ENCODE measurements around the gene SEMA3B. TPM values are rescaled to one million over a fixed set of nuclear protein-coding genes. Genes with fewer than 3 reads are reported as not detected.

Gene SEMA3B
- total and polyA plus RNA-seq, 2 donors (not counting 3 experiments of a cell fraction or from before 2014, with no cell fraction given): 1.2 to 1.5 TPM

GRCh38 chr3:50258029-50258680 is 10.8 kb upstream of the SEMA3B start:
- intact Hi-C loops (cut with micrococcal nuclease) (no loop called here), dilution Hi-C loops (cut with MboI; ENCODE audit: extremely low pct_ligation_motif_present, low sequenced_read_pairs) (no loop called here)
- H3K27ac ChIP-seq (ENCODE audit: insufficient read depth, low read depth, low read length): peak overlapping the region; percentile 39
- ChIA-PET POLR2A (interaction anchor here (0.6 to 1.2 kb wide), 2 partner anchors 11 to 63 kb away, joined by 3 read pairs; no protein-coding TSS in a partner anchor), CTCF (interaction anchor here (2.5 to 8.6 kb wide), 5 partner anchors 10 to 65 kb away, joined by 12 to 98 read pairs (median 28); partner anchors contain the start of gene GNAT1)
- H3K36me3 ChIP-seq (ENCODE audit: control insufficient read depth in 2 of 2, extremely low read depth in 1 of 2, insufficient read depth in 2 of 2, low read length in 2 of 2): peaks cover 14 to 43% of the 10 kb centered on the region in 2 experiments
- BruUV-seq (replicated peaks): no TSS peak
- peaks cover 47% of the 10 kb centered on the region for H3K4me1 ChIP-seq (ENCODE audit: control insufficient read depth, extremely low read depth, insufficient read depth, low read length)
- H3K9me3 ChIP-seq (replicated peaks; ENCODE audit: control insufficient read depth, insufficient read depth, low read length): no peaks in the 10 kb centered on the region
- no peaks in the 10 kb centered on the region for H3K27me3 ChIP-seq (ENCODE audit: control insufficient read depth in 2 of 2, insufficient read depth in 2 of 2, low read length in 2 of 2)
- peaks cover 29% of the 10 kb centered on the region for H3K79me2 ChIP-seq (ENCODE audit: control insufficient read depth, insufficient read depth, low read length)
- FAIRE-seq (no peak), DNase-seq (ENCODE audit: low read depth, low spot score) (no peak)
- no peaks in the 10 kb centered on the region for H4K20me1 ChIP-seq (replicated peaks; ENCODE audit: control insufficient read depth, extremely low read depth, insufficient read depth, low read length)
- H3K4me2 ChIP-seq (ENCODE audit: insufficient read depth, low read length): no peak overlapping the region
- H3K4me3 ChIP-seq (replicated peaks in 1 of 3; ENCODE audit: insufficient read depth in 1 of 3, low read depth in 1 of 3, low read length in 3 of 3): no peak overlapping the region
- no peak overlapping the region for H2AFZ ChIP-seq (ENCODE audit: low read depth, low read length)
- TF ChIP-seq JUN (IDR thresholded peaks at IDR 0.05; ENCODE audit: borderline replicate concordance, insufficient read depth, insufficient read length, low read depth): no peak
- TF ChIP-seq, protein P1, sequence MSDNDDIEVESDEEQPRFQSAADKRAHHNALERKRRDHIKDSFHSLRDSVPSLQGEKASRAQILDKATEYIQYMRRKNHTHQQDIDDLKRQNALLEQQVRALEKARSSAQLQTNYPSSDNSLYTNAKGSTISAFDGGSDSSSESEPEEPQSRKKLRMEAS (IDR thresholded peaks at IDR 0.05; ENCODE audit: insufficient read depth, insufficient read length): no peak
- no peak for TF ChIP-seq FOS (IDR thresholded peaks at IDR 0.05; ENCODE audit: borderline replicate concordance, insufficient read depth, low read length)
- no peak for TF ChIP-seq EZH2 (IDR thresholded peaks at IDR 0.05; ENCODE audit: borderline replicate concordance, low read depth, low read length, severe bottlenecking)
- no peaks in the 10 kb centered on the region for H3K9me1 ChIP-seq (replicated peaks; ENCODE audit: control insufficient read depth, extremely low read depth, insufficient read depth, low read length)
- no peak overlapping the region for H3K9ac ChIP-seq (replicated peaks; ENCODE audit: extremely low read depth, insufficient read depth, low read length)

GRCh38 chr3:50258979-50259378 is 10.0 kb upstream of the SEMA3B start:
- Histone ChIP-seq H3K4me3 (replicated peaks in 1 of 3; ENCODE audit: insufficient read depth in 1 of 3, low read depth in 1 of 3, low read length in 3 of 3) (no peak overlapping the region), H3K4me2 (ENCODE audit: insufficient read depth, low read length) (no peak overlapping the region), H3K27me3 (ENCODE audit: control insufficient read depth in 2 of 2, insufficient read depth in 2 of 2, low read length in 2 of 2) (no peaks in the 10 kb centered on the region), H3K9me3 (replicated peaks; ENCODE audit: control insufficient read depth, insufficient read depth, low read length) (no peaks in the 10 kb centered on the region), H3K4me1 (ENCODE audit: control insufficient read depth, extremely low read depth, insufficient read depth, low read length) (peaks cover 40% of the 10 kb centered on the region), H3K36me3 (ENCODE audit: control insufficient read depth in 2 of 2, extremely low read depth in 1 of 2, insufficient read depth in 2 of 2, low read length in 2 of 2) (peaks cover 14 to 37% of the 10 kb centered on the region in 2 experiments), H2AFZ (ENCODE audit: low read depth, low read length) (no peak overlapping the region), H3K27ac (ENCODE audit: insufficient read depth, low read depth, low read length) (no peak overlapping the region), H4K20me1 (replicated peaks; ENCODE audit: control insufficient read depth, extremely low read depth, insufficient read depth, low read length) (no peaks in the 10 kb centered on the region), H3K9ac (replicated peaks; ENCODE audit: extremely low read depth, insufficient read depth, low read length) (no peak overlapping the region), H3K79me2 (ENCODE audit: control insufficient read depth, insufficient read depth, low read length) (peaks cover 23% of the 10 kb centered on the region), H3K9me1 (replicated peaks; ENCODE audit: control insufficient read depth, extremely low read depth, insufficient read depth, low read length) (no peaks in the 10 kb centered on the region)
- intact Hi-C loops (cut with micrococcal nuclease) (no loop called here), dilution Hi-C loops (cut with MboI; ENCODE audit: extremely low pct_ligation_motif_present, low sequenced_read_pairs) (no loop called here)
- ChIA-PET CTCF (interaction anchor here (1.9 to 8.6 kb wide), 6 partner anchors 8 to 65 kb away, joined by 12 to 98 read pairs (median 26); partner anchors contain the start of gene GNAT1), POLR2A (interaction anchor here (0.6 to 2.1 kb wide), 3 partner anchors 16 to 62 kb away, joined by 3 to 11 read pairs (median 3); no protein-coding TSS in a partner anchor)
- DNase-seq (ENCODE audit: low read depth, low spot score) (no peak), FAIRE-seq (no peak)
- TF ChIP-seq, protein P1 (IDR thresholded peaks at IDR 0.05; ENCODE audit: insufficient read depth, insufficient read length): no peak
- no peak for TF ChIP-seq FOS (IDR thresholded peaks at IDR 0.05; ENCODE audit: borderline replicate concordance, insufficient read depth, low read length)
- no peak for TF ChIP-seq POLR2A (IDR thresholded peaks at IDR 0.05; ENCODE audit: low read depth, low read length)
- no peak for TF ChIP-seq GATA2 (IDR thresholded peaks at IDR 0.05; ENCODE audit: insufficient read depth, insufficient read length, low read depth, low read length)
- no peak for TF ChIP-seq POLR2AphosphoS5 (IDR thresholded peaks at IDR 0.05; ENCODE audit: insufficient read depth, low read depth, low read length)
- TF ChIP-seq MYC (IDR thresholded peaks at IDR 0.05; ENCODE audit: low read depth, low read length): no peak
- TF ChIP-seq, protein P2, sequence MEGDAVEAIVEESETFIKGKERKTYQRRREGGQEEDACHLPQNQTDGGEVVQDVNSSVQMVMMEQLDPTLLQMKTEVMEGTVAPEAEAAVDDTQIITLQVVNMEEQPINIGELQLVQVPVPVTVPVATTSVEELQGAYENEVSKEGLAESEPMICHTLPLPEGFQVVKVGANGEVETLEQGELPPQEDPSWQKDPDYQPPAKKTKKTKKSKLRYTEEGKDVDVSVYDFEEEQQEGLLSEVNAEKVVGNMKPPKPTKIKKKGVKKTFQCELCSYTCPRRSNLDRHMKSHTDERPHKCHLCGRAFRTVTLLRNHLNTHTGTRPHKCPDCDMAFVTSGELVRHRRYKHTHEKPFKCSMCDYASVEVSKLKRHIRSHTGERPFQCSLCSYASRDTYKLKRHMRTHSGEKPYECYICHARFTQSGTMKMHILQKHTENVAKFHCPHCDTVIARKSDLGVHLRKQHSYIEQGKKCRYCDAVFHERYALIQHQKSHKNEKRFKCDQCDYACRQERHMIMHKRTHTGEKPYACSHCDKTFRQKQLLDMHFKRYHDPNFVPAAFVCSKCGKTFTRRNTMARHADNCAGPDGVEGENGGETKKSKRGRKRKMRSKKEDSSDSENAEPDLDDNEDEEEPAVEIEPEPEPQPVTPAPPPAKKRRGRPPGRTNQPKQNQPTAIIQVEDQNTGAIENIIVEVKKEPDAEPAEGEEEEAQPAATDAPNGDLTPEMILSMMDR (IDR thresholded peaks at IDR 0.05; ENCODE audit: extremely low read depth in 1 of 2, insufficient read depth in 1 of 2, low read depth in 1 of 2, low read length in 2 of 2): no peak
- no peak for TF ChIP-seq JUN (IDR thresholded peaks at IDR 0.05; ENCODE audit: borderline replicate concordance, insufficient read depth, insufficient read length, low read depth)
- no peak for TF ChIP-seq EZH2 (IDR thresholded peaks at IDR 0.05; ENCODE audit: borderline replicate concordance, low read depth, low read length, severe bottlenecking)
- BruUV-seq (replicated peaks): TSS peak; percentile 79
